HG02884 (cell line): Measurements from ENCODE around the gene CNP.
"Not testable (repeated sequence)": the region's sequence is repeated elsewhere in the genome, so short reads cannot be mapped to it uniquely, and the experiment has no call there.

Source experiments
- ATAC-seq: cut with Tn5 transposase; IDR thresholded peaks from one replicate; pipeline ENCODE4 v1.9.1; 2021; ENCODE audit warnings: mild to moderate bottlenecking, moderate library complexity; ENCODE audit not compliant: unreplicated experiment

The CNP gene

DNA sequence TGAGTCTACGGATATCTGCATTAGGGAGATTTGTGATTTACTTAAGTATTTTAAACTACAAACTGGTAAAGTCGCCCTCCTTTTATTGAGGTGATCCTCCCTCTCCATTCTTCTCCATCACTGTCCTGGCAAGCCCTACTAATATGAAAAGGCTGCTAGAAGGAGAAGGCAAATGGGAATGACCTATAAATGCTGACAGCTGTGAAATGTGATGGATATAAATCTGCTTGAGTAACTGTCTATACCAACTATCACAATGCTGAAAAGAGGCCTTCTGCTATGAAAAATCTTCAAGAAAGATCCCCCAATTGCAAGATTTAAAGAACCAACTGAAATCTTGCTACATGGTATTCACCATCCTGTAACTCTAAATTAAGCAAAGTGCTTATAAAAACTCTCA lies 35.1 kb downstream of the CNP start:
- ATAC-seq = no peak

- no peak for ATAC-seq
Observed at GRCh38 chr17:42002175-42002791, 35.7 kb downstream of the CNP start.

- no peak for ATAC-seq
Observed at GRCh38 chr17:42002792-42003301, 36.3 kb downstream of the CNP start.

DNA sequence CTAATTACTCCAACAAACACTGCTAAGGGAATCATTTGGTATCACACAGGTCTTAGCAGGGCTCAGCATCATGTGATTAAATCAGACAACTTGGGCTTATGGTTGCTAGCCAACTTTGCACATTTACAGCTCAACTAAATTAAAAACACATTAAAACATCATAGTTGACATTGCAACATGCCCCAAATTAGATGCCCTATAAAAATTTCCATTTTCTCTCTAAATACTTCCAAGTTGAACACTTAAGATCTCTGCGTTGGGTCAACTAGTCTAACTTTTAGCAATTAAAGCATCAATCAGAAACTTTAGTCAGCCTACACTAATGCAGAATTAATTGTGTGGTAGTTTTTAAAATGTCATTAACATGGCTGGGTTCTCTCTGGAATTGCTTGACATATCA lies 38.6 kb downstream of the CNP start:
- ATAC-seq = no peak

- ATAC-seq = no peak
Observed at GRCh38 chr17:42009170-42009569, 42.6 kb downstream of the CNP start.

- ATAC-seq = not testable (repeated sequence)
Observed at GRCh38 chr17:42010266-42010680, 43.7 kb downstream of the CNP start.

GRCh38 chr17:42010898-42011516 lies 44.4 kb downstream of the CNP start:
- ATAC-seq = no peak

- not testable (repeated sequence) for ATAC-seq
Observed at GRCh38 chr17:42012363-42012762, 45.8 kb downstream of the CNP start.

- ATAC-seq = not testable (repeated sequence)
Observed at GRCh38 chr17:42013740-42014139, 47.1 kb downstream of the CNP start.

GRCh38 chr17:42016411-42016831 lies 49.8 kb downstream of the CNP start:
- no peak for ATAC-seq

GRCh38 chr17:42016941-42017865 lies 50.6 kb downstream of the CNP start, which contains the start of gene DNAJC7:
Gene DNAJC7 (minus strand): TSS chr17:42017439. CDS start chr17:42017416, 23 bp downstream.
- ATAC-seq = peak; percentile 68

GRCh38 chr17:42017866-42018200 lies 51.2 kb downstream of the CNP start:
- peak; percentile 7 for ATAC-seq

GRCh38 chr17:42018339-42018738 lies 51.7 kb downstream of the CNP start:
- ATAC-seq = no peak

DNA sequence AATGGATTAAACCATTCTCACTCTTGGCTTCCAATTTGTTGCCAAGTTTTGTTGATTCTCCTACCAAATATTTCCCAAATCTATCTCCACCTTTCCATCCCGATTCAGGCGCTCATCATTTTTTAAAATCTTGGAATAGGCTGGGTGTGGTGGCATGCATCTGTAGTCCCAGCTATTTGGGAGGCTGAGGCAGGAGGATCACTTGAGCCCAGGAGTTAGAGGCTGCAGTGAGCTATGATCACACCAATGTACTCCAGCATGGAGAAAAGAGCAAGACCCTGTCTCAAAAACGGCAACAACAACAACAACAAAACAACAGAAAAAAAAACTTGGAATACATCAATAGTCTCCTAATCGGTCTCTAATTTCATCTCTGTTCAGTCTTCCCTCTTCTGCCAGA lies 52.4 kb downstream of the CNP start:
- ATAC-seq = no peak

DNA sequence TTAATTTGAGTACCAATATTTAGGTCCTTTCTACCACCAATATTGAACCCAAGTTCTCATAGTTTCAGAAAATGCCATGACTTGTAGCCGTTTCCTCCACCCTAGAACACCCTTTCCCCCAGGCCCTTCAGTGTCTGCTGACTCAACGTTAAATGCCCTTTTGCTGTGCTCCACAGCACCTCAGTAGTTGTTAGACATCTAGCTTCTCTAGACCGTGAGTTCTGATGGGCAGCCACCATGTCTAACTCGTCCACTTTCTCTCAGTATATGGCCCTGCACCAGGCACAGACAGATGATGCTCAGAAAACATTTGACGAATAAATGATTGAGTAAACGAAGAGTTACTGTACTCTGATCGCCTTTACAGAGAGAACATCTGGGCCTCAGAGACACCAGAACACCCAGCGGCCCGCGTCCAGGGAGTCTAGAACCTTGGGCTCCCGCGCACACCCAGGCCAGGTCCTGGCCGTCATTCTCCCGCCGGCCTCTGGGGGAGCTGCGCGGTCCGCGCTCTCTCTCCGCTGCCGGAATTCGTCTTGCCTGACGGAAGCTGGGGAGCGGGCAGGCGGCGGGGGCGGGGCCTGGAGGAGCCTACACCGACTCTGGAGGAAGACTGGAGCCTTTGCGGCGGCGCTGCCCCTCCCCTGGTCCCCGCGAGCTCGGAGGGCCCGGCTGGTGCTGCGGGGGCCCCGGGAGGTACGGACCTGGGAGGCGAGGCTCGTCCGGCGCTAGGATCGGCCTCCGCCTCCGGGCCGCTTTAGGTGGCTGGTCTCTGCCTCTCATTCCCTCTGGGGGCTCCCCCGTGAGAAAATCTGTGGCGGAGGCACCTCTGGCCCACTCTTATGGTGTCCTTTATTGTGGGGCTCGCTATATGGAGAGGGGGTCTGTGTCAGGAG lies 53.2 kb downstream of the CNP start, which contains the start of gene NKIRAS2:
Gene NKIRAS2, plus strand, starts transcription at position 582 of the 896 bp plus-strand sequence. CDS start 1,488 bp downstream, outside the sequence.
- ATAC-seq = no peak

DNA sequence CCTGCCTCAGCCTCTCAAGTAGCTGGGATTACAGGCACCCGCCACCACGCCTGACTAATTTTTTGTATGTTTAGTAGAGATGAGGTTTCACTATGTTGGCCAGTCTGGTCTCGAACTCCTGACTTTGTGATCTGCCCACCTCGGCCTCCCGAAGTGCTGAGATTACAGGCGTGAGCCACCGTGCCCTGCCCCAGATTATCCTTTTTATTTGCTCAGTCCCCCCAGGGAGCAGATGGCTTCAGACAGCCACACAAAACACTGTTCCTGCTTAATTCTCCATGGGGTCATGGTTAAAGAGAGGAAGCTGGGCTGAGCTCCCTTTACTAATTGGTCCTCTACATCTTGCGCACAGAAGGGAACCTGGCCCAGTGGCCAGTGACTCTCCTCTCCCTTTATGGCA lies 54.2 kb downstream of the CNP start:
- ATAC-seq = not testable (repeated sequence)

DNA sequence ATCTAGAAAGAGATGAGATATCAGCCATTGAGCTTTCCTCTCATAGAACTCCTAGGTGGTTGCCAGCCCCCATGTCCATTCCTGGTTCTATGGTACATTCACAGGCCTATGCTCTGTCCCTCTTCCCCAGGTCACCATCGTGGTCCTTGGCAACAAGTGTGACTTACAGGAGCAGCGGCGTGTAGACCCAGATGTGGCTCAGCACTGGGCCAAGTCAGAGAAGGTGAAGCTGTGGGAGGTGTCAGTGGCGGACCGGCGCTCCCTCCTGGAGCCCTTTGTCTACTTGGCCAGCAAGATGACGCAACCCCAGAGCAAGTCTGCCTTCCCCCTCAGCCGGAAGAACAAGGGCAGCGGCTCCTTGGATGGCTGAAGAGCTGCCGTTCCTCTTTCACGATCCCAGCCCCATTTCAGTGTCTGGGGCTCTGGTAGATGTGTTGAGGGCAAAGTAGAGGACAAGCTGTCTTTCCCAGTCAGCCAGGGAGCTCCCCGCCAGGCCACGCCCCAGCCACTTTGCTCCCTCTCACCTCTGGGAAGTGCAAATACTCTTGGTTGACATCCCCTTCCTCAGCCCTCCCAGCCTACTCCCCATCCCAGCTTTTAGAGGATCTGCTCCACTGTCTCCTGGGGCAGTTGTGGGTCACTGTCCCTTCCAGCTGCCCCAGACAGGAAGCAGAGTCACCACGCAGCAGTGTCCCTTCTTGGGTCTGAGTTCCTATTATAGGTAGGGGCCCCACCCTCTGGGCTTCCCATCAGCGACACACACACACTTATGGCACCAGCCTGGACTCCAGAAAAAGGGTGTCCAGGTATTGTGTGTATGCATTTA lies 57.1 kb downstream of the CNP start:
- ATAC-seq = no peak

- no peak for ATAC-seq
Observed at GRCh38 chr17:42025191-42025579, 58.6 kb downstream of the CNP start.

DNA sequence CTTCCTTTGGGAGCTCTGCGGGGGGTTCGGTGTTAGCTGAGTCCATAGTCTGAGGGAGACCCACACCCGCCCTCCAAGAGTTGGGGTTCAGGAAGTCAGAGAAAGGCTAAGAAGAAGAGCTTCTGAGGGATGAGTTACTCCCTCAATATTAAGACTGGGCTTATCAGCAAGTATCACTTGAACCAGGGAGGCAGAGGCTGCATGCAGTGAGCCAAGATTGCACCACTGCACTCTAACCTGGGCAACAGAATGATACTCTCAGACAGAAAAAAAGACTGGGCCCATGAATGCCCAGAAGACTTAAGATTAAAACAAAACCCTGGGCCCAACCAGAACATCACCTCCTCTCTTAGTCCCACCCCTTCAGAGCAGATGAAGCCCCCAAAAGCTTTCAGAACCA lies 59.3 kb downstream of the CNP start:
- ATAC-seq = no peak
